GM21717 (cell line): ENCODE results near the gene FAAH2.
A peak's percentile ranks its signal among the peaks of the same experiment; 100 is the strongest.
"Not testable (repeated sequence)": the region's sequence is repeated elsewhere in the genome, so short reads cannot be mapped to it uniquely, and the experiment has no call there.

ENCODE experiments used
- ATAC-seq: cut with Tn5 transposase; IDR thresholded peaks from one replicate; pipeline ENCODE4 v1.9.1; 2021; ENCODE audit warnings: mild to moderate bottlenecking, moderate library complexity; ENCODE audit not compliant: unreplicated experiment

FAAH2 gene

GRCh38 chrX:57379296-57379695 is 92.8 kb downstream of the FAAH2 start:
- no peak for ATAC-seq

- ATAC-seq: no peak
Observed at GRCh38 chrX:57380026-57380796, 93.7 kb downstream of the FAAH2 start.

- ATAC-seq: not testable (repeated sequence)
Observed at GRCh38 chrX:57394162-57394561, 107.7 kb downstream of the FAAH2 start.

GRCh38 chrX:57403191-57403590 is 116.7 kb downstream of the FAAH2 start:
- ATAC-seq: not testable (repeated sequence)

GRCh38 chrX:57406149-57406548 is 119.6 kb downstream of the FAAH2 start:
- ATAC-seq: no peak

GRCh38 chrX:57417827-57418226 is 131.3 kb downstream of the FAAH2 start:
- ATAC-seq: no peak

GRCh38 chrX:57422289-57422688 is 135.8 kb downstream of the FAAH2 start:
- ATAC-seq: no peak

GRCh38 chrX:57422790-57423189 is 136.3 kb downstream of the FAAH2 start:
- ATAC-seq: no peak

GRCh38 chrX:57445076-57445475 is 158.6 kb downstream of the FAAH2 start:
- no peak for ATAC-seq

- no peak for ATAC-seq
Observed at GRCh38 chrX:57445832-57446231, 159.3 kb downstream of the FAAH2 start.

GRCh38 chrX:57447856-57448255 is 161.3 kb downstream of the FAAH2 start:
- ATAC-seq: no peak

GRCh38 chrX:57451426-57452020 is 165.0 kb downstream of the FAAH2 start:
- no peak for ATAC-seq

GRCh38 chrX:57453901-57454300 is 167.4 kb downstream of the FAAH2 start:
- peak; percentile 90 for ATAC-seq

GRCh38 chrX:57481514-57481913 is 195.0 kb downstream of the FAAH2 start:
- ATAC-seq: no peak

- ATAC-seq: no peak
Observed at GRCh38 chrX:57516491-57516890, 230.0 kb downstream of the FAAH2 start.

GRCh38 chrX:57519578-57520118 is 233.1 kb downstream of the FAAH2 start:
- ATAC-seq: no peak

GRCh38 chrX:57528670-57529255 is 242.3 kb downstream of the FAAH2 start:
- peak; percentile 67 for ATAC-seq
